HG02884 (cell line): Measurements from ENCODE around the gene CNDP1.
"Not testable (repeated sequence)": the region's sequence is repeated elsewhere in the genome, so short reads cannot be mapped to it uniquely, and the experiment has no call there.

Source experiments
- ATAC-seq: cut with Tn5 transposase; IDR thresholded peaks from one replicate; pipeline ENCODE4 v1.9.1; 2021; ENCODE audit warnings: mild to moderate bottlenecking, moderate library complexity; ENCODE audit not compliant: unreplicated experiment

Gene CNDP1

GRCh38 chr18:74519320-74520095 lies 14.8 kb upstream of the CNDP1 start:
- no peak for ATAC-seq

DNA sequence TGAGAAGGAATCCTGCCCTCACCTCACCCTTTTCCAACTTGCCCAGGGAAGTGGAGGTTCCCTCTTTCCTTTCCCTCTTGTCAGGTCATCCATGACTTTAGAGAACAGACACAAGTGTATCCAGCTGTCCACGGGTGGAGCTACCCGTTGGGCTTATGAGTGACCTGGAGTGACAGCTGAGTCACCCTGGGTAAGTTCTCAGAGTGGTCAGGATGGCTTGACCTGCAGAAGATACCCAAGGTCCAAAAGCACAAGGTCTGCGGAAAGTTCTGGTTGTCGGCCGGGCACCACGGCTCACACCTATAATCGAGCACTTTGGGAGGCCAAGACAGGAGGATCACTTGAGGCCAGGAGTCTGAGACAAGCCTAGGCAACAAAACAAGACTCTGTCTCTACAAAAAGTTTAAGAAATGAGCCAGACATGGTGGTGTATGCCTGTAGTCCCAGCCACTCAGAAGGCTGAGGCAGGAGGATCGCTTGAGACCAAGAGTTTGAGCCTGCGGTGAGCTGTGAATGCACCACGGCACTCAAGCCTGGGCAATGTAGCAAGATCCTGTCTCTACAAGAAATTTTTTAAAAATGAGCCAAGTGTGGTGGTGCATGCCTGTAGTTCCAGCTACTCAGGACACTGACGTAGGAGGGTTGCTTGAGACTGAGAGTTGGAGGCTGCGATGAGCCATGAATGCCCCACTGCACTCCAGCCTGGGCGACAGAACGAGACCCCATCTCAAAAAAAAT lies 14.0 kb upstream of the CNDP1 start:
- no peak for ATAC-seq

- no peak for ATAC-seq
Measured at GRCh38 chr18:74521068-74521725, 13.1 kb upstream of the CNDP1 start.

GRCh38 chr18:74522635-74523548 lies 11.4 kb upstream of the CNDP1 start:
- no peak for ATAC-seq

GRCh38 chr18:74524097-74524496 lies 10.2 kb upstream of the CNDP1 start:
- ATAC-seq, result no peak

GRCh38 chr18:74524915-74525314 lies 9.4 kb upstream of the CNDP1 start:
- not testable (repeated sequence) for ATAC-seq

DNA sequence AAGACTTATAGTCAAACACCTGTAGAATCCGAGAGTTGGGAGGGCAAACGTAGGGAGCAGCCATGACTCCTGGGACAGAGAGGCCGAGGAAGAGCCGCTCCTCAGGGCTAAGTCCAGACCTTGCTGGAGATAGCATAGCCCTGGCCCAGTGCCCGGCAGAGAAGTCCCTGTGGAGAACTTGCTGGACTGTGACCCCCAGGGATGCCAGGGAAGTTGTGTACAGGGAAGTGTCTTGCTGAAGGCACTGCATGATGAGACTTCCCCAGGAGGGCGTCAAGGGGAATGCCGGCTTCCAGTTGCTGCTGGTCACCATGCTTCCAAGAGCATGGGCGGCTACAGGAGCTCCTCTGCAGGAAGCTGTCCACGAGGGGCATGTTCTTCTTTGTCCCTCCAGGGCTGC lies 8.6 kb upstream of the CNDP1 start:
- no peak for ATAC-seq

DNA sequence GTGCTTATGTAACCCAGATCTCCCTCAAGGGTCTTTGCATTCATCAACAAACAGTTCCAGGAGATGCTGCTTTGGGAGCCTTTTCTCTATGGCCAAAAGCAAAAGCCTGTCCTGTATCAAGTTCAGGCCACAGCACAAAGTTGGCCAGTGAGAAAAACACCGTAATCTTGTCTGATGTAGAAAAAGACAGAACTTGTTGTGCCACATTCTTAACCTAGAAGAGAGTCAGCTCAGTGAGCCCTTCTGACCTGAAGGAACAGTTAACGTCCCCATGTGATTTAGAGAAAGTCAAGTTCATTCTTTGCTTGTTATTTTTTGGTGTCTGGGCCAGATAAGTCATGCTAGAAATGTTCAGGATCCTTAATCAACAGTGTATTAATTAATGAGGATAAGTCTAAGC lies 7.8 kb upstream of the CNDP1 start:
- no peak for ATAC-seq

DNA sequence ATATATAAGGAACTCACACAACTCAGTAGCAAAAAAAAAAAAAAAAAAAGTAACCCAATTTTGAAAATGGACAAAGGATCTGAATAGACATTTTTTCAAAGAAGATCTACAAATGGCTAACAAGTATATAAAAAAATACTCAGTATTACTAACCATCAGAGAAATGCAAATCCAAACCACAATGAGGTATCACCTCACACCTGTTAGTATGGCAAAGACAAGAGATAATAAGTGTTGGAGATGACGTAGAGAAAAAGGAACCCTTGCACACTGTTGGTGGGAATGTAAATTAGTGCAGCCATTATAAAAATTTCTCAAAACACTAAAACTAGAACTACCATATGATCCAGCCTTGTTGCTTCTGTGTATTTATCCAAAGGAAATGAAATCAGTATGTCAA lies 5.8 kb upstream of the CNDP1 start:
- ATAC-seq, result peak; percentile 58

- ATAC-seq, result no peak
Measured at GRCh38 chr18:74528913-74529312, 5.4 kb upstream of the CNDP1 start.

DNA sequence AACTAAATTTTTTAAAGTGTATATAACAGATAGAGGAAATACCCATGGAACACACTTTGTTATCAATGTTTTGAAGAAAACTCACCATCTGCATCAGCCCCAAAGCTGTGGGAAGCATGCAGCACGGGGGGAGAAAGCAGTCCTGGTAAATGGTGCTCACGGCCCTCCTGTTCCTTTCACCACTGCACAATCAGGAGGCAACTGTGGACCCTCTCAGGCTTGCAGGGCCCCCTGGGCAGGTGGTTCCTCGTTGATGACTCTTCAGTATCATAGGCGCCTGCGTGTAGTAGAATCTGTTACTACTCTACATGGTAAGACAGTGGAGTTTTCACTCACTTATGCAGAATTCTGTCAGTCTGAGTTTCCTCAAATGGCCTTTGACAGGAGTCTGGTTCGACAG lies 4.9 kb upstream of the CNDP1 start:
- no peak for ATAC-seq

GRCh38 chr18:74529811-74530583 lies 4.3 kb upstream of the CNDP1 start:
- ATAC-seq, result no peak

DNA sequence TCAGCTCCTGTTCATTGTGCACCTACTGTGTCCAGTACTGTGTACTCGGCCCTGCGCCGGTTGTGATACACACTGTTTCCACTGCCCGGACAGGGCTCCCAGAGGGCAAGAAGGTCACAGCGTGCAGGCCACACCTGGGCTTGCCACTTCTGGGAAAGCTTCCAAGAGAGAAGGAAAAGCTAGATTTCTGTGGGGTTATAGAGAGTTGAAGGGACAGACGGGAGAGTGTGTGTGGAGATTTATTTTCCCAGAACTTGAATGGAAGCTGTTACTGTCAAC lies 3.8 kb upstream of the CNDP1 start:
- ATAC-seq, result no peak

- no peak for ATAC-seq
Measured at GRCh38 chr18:74531043-74531442, 3.3 kb upstream of the CNDP1 start.

GRCh38 chr18:74532511-74533025 lies 1.7 kb upstream of the CNDP1 start:
- no peak for ATAC-seq

DNA sequence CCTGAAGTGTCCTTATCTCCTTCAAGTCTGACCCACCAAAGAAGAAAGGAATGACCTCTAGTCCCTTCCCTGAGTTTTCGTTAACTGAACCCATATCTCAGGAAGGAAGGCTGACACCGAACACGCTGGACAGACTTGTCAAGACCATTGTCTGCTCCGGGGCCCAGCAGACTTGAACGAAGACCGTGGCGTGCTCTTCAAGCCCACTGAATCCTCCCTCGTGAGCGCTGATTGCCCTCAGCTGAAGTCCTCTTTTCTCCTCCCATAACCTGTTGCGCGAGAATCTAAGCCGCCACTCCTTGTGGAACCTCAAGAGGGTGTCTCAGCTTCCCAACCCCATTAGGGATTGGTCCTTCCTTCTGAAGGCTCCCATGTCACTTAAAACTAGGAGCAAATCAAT lies 634 bp upstream of the CNDP1 start:
- no peak for ATAC-seq

- ATAC-seq, result no peak
Measured at GRCh38 chr18:74534981-74535649, 815 bp downstream of the CNDP1 start.

GRCh38 chr18:74539289-74539688 lies 5.0 kb downstream of the CNDP1 start:
- no peak for ATAC-seq

GRCh38 chr18:74540652-74541421 lies 6.5 kb downstream of the CNDP1 start:
- no peak for ATAC-seq
